Prostate gland (tissue), 2 donors: ENCODE data around the gene HOXA5.
A peak's percentile ranks its signal among the peaks of the same experiment; 100 is the strongest.

Source experiments
- POLR2A ChIP-seq: fragments of 450-650 bp; IDR thresholded peaks from one replicate; pipeline ENCODE4 v1.6.1; 2016; ENCODE audit warnings: antibody characterized with exemption, mild to moderate bottlenecking
- TF ChIP-seq, protein P1 (sequence below), 4 experiments: fragments of 200-600 bp in 2 of 4; fragments of 450-650 bp in 2 of 4; sonication (generic) in 2 of 4; IDR thresholded peaks; 1 replicate in 3 of 4; 2 replicates in 1 of 4; pipeline ENCODE4 v1.5.1; 2016 to 2019; ENCODE audit warnings: antibody characterized with exemption in 4 of 4, mild to moderate bottlenecking in 2 of 4, moderate library complexity in 2 of 4

DNA sequence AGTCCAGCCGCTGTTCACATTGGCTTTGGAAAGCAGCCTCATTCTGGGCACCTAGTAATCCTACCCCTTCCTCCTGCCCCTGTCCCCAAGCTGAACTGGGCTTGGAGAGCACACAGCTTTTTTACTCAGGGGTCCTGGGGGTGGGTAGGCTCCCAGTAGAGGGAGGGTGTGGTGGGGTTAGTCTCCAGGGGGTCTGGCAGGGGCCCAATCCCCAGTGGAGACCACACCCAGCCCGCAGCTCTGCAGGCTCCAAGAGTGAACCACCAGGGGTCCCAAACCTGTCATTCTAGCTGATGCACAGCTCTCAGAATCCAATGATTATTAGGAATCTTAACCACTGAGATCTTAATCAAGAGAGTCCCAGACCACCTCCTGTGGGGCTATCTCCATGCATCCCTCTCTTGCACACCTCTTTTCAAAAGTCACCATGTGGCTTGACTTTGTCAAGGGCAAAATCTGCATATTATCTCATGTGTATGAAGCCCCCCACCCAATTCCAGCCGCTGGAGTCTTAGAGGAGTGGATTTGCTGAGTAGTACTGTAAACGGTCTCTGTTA lies 38.9 kb upstream of the HOXA5 start:
- TF ChIP-seq, protein P1, sequence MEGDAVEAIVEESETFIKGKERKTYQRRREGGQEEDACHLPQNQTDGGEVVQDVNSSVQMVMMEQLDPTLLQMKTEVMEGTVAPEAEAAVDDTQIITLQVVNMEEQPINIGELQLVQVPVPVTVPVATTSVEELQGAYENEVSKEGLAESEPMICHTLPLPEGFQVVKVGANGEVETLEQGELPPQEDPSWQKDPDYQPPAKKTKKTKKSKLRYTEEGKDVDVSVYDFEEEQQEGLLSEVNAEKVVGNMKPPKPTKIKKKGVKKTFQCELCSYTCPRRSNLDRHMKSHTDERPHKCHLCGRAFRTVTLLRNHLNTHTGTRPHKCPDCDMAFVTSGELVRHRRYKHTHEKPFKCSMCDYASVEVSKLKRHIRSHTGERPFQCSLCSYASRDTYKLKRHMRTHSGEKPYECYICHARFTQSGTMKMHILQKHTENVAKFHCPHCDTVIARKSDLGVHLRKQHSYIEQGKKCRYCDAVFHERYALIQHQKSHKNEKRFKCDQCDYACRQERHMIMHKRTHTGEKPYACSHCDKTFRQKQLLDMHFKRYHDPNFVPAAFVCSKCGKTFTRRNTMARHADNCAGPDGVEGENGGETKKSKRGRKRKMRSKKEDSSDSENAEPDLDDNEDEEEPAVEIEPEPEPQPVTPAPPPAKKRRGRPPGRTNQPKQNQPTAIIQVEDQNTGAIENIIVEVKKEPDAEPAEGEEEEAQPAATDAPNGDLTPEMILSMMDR (IDR thresholded peaks at IDR 0.05): peak in 1 of 4 experiments; percentile 1
- no peak for TF ChIP-seq POLR2A
